DMS79 treated with DMSO at 0.1 percent for 48 hours (cell line): Measurements from ENCODE around the gene NDRG3.
"Not testable (repeated sequence)": the region's sequence is repeated elsewhere in the genome, so short reads cannot be mapped to it uniquely, and the experiment has no call there.

Experiments used
- DNase-seq: peaks from one replicate; lab custom pipeline; 2025; lab: John Stamatoyannopoulos, UW

The NDRG3 gene

DNA sequence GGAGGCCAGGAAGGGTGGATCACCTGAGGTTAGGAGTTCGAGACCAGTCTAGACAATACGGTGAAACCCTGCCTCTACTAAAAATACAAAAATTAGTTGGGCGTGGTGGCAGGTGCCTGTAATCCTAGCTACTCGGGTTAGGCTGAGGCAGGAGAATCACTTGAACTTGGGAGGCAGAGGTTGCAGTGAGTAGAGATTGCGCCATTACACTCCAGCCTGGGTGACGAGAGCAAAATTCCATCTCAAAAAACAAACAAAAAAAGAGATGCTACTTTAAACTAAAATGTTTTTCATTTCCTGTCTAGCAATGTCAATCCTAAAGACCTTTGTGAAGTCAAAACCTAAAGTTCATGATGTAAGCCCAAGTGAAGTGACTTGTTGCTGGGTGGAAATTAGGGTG is 14.8 kb upstream of the NDRG3 start:
- no peak for DNase-seq

GRCh38 chr20:36758276-36758675 is 12.4 kb upstream of the NDRG3 start:
- no peak for DNase-seq

GRCh38 chr20:36756496-36756895 is 10.6 kb upstream of the NDRG3 start:
- no peak for DNase-seq

DNA sequence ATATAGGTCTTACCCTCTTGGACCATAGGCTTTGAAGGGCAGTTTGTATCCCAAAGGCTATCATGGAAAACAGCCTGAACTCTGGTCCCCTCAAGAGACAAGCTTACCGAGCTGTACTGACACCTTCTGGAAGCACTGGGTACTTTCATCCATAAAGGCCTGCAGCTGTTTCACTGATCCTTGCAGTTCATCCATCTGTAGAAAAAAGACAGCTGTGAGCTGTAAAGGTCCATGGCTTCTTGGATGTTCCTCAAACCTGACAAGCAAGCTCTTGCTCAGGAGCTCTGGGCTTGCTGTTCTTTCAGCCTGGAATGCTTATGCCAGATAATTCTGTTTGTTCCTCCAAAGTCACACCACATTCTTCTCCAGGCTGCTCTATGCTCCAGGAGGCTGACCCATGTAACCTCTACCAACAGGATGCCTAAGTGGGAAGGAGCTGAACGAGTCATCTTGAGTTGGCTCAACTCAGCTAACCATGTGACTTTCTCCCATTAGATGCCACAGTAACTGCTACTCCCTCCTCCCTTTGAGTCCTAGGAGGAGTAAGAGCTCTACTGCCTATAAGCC is 8.8 kb upstream of the NDRG3 start:
- no peak for DNase-seq

DNA sequence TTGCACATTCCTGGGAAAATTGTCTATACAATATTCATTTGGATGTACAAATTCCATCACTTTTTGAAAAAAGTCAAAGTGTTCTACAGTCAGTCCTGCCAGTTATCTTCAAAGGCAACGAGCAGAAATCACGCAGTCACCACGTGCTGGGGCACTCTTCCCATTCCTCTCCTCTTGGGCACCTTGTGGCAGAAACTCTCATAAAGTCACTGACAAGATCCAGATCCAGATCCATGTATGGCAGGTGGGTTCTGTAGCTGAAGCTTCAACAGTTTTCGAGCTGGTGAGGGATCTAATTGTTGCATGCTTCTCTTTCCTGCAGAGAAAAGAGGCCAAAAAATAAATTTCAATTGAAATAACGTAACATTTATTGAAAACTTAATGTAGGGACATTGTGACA is 6.7 kb upstream of the NDRG3 start:
- DNase-seq, result no peak

DNA sequence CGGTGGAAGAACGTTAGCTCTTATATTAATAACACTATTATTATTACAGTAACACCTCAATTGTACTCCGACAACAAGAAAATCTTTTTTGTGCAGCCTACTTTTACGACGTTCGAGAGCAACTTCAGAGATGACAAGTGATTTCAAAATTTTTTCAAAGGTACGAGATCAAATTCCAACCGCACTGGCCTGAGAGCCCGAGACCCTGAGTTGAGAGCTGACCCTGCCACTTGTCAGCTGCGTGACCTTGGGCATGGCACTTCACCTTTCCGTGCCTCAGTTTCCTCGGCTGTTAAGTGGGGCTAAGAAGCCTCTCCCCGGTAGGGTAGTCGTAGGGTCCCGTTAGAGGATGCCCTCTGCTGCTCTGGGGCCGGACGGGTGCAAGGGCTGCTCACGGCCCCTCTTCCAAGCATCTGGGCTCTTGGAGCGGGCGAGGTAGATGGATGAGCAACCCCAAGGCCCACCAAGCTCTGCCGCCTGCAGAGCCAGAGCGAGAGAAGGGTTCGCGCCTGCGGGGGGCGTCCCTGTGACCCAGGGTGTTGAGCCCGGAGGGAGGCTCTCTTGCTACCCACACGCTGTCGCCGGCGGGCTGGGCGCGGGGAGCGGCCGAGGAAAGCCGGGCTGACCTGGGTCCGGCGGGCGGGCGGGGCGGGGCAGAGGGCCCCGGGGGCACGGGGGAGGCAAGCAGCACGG is 510 bp downstream of the NDRG3 start:
- DNase-seq, result no peak

- DNase-seq, result no peak
Measured at GRCh38 chr20:36744764-36745191, 1.1 kb downstream of the NDRG3 start.

GRCh38 chr20:36744243-36744642 is 1.6 kb downstream of the NDRG3 start:
- DNase-seq, result no peak

GRCh38 chr20:36742558-36742957 is 3.3 kb downstream of the NDRG3 start:
- DNase-seq, result no peak

DNA sequence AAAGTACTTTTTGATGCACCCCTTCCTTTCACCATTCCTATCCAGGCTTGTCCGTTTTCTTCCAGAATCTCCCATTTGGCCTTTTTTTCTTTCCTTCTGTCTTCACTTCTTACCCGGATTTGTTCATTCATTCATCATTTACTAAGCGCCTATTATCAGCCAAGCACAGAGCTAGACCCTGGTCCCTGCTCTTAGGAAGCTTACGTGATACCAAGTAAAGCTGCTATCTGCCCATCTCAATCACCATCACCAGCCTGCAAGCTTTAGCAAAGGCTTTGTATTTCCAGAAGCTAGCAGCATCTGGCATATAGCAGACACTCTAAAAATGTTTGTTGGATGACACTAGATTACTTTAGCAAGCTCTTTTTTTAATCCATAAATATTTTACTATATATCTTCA is 4.8 kb downstream of the NDRG3 start:
- no peak for DNase-seq

DNA sequence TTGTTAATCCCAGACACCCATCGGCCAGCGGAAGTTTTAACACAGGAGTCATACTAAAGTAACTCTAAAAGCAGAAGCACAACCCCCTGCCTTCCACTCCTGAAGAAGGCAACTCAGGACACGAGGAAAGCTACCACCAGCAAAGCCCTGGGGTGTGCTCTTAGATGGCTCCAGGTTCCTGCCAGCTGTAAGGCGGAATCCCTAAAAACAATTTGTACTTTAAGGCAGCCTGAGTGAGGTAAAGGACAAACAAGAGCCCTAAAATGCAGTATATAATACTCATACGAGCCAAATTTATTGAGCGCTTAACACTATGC is 8.7 kb downstream of the NDRG3 start:
- DNase-seq, result no peak

DNA sequence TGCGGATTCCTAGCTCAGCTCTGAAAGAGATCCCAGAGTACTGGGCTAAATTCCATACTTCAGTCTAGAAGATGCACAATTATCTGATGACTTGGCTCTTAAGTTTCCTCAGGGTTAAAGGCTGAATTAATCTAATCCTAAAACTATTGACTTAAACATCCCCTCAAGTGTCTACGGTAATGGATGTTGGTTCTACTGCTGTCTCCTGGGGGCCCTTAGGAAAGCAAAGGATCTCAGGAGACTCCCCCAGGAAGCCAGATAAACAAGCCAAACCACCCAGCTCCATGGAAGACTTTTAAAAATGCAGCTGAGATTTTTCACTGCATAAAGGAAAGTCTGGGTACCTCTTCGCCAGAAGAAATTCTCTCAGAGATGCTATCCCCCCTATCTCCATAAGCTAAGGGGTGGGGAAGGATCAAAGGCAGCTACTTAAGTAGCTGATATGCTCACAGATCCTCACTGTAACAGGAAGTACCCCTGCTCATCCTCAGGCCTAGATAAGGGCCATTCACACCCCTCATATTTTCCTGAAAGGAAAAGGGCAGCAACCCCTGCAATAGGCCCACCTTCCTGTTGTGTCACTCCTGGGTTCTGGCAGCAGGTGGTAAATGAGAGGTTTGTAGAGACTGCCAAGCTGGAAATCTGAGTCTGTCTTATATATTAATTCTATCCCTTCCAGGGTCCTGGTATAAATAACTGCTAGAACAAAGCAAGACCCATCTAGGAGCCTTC is 9.3 kb downstream of the NDRG3 start:
- DNase-seq, result no peak

DNA sequence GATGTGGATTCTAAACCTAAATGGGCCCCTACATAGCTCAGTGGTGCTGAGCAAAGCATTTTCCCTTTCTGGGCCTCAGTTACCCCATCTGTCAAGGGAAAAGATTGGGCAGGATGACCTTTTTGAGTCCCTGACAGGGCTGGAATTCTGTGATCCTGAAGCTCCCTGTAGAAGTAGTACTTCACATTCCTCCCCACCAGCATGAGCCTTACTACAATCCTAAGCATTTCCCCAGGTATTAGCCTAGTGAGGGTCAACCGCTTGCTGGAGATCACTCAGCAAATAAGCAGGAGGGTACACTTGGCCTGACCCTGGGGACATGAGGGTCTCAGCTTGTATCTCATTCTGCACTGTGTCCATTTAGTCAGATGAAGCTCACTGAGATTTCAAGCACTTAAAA is 13.4 kb downstream of the NDRG3 start:
- no peak for DNase-seq

DNA sequence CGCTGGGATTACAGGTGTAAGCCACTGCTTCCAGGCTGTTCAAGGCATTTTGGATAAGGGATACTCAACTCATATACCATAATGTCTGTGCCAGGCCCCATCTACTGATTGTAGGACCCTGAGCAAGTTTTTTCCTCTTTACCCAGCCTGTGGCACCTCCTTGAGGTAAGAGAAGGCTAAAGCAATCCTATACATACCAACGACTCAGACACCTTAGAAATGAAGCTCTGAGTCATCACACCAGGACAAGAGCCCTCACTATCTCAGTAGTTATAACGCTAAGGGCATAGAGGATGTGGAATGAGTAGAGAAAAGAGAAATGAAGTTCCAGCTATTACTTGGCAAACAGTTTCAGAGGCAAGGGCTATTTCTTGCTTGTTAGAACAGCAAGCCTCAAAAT is 16.9 kb downstream of the NDRG3 start:
- DNase-seq, result no peak

GRCh38 chr20:36726168-36726567 is 19.7 kb downstream of the NDRG3 start:
- DNase-seq, result no peak

DNA sequence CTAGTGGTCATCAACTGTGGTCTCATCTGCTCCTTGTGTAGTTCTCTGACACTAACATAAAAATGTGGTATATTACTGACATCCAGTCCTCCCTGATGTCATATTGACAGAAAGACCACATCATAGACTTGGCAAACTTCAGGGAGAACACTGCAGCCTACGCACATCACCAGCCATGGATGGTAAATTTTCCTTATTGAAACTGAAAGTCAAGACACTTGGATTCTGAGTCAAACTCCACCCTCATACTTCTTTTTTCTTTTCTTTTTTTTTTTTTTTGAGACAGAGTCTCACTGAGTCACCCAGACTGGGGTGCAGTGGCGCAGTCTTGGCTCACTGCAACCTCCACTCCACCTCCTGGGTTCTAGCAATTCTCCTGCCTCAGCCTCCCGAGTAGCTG is 25.4 kb downstream of the NDRG3 start:
- no peak for DNase-seq

- no peak for DNase-seq
Measured at GRCh38 chr20:36717657-36718056, 28.2 kb downstream of the NDRG3 start.

GRCh38 chr20:36717021-36717420 is 28.9 kb downstream of the NDRG3 start:
- no peak for DNase-seq

DNA sequence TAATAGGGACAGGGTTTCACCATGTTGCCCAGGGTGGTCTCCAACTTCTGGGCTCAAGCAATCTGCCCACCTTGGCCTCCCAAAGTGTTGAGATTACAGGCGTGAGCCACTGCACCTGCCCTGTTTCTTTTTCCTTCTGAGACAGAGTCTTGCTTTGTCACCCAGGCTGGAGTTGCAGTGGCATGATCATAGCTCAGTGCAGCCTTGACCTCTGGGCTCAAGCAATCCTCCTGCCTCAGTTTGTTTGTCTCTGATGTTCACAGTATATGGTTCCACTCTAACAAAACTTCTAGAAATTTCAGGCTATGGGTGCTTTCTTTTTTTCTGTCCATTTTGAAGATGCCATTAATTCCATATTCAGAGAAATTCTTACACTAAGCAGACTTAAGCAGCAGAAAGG is 33.1 kb downstream of the NDRG3 start:
- no peak for DNase-seq

GRCh38 chr20:36709126-36709525 is 36.8 kb downstream of the NDRG3 start:
- DNase-seq, result no peak

- no peak for DNase-seq
Measured at GRCh38 chr20:36703530-36703929, 42.4 kb downstream of the NDRG3 start.

- no peak for DNase-seq
Measured at GRCh38 chr20:36700438-36700837, 45.5 kb downstream of the NDRG3 start.

DNA sequence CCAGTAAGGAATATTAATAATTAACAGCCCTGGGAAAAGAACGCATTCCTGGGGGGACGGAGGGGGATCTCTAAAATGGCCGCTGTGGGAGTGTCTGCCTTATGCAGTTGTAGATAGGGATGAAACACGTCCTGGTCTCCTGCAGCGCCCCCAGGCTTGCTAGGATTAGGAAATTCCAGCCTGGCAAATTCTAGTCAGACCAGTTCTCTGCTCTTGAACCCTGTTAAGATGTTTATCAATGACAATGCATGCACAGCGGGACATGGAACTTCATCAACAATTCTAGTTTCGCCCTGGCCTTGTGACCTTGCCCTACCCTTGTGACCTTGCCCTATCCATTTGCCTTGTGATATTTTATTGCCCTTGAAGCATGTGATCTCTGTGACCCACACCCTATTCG is 50.4 kb downstream of the NDRG3 start:
- DNase-seq, result not testable (repeated sequence)

GRCh38 chr20:36688630-36689029 is 57.3 kb downstream of the NDRG3 start:
- no peak for DNase-seq
